ENCODE data around the gene EPHB2.
"Not testable (repeated sequence)": the region's sequence is repeated elsewhere in the genome, so short reads cannot be mapped to it uniquely, and the experiment has no call there.

EPHB2 gene

GRCh38 chr1:22920026-22920733 lies 209.5 kb downstream of the EPHB2 start:
- DNase-seq = no peak

- DNase-seq = no peak
Observed at GRCh38 chr1:22920734-22921451, 210.3 kb downstream of the EPHB2 start.

- no peak for DNase-seq
Observed at GRCh38 chr1:22921452-22922126, 210.9 kb downstream of the EPHB2 start.

- no peak for DNase-seq
Observed at GRCh38 chr1:22922640-22923039, 212.0 kb downstream of the EPHB2 start.

GRCh38 chr1:22925111-22925510 lies 214.5 kb downstream of the EPHB2 start:
- DNase-seq = no peak

- DNase-seq = peak; percentile 57
Observed at GRCh38 chr1:22930240-22930912, 219.7 kb downstream of the EPHB2 start.

- no peak for DNase-seq
Observed at GRCh38 chr1:22932803-22933470, 222.3 kb downstream of the EPHB2 start.

- DNase-seq = no peak
Observed at GRCh38 chr1:22935433-22935832, 224.8 kb downstream of the EPHB2 start.

- DNase-seq = no peak
Observed at GRCh38 chr1:22936681-22937080, 226.0 kb downstream of the EPHB2 start.

- DNase-seq = no peak
Observed at GRCh38 chr1:22941257-22941656, 230.6 kb downstream of the EPHB2 start.

GRCh38 chr1:22944346-22945055 lies 233.9 kb downstream of the EPHB2 start:
- peak; percentile 4 for DNase-seq

GRCh38 chr1:22945171-22945570 lies 234.5 kb downstream of the EPHB2 start:
- not testable (repeated sequence) for DNase-seq

GRCh38 chr1:22949822-22950331 lies 239.2 kb downstream of the EPHB2 start:
- peak; percentile 21 for DNase-seq

- peak; percentile 49 for DNase-seq
Observed at GRCh38 chr1:22951796-22952195, 241.2 kb downstream of the EPHB2 start.

- no peak for DNase-seq
Observed at GRCh38 chr1:22952694-22953056, 242.0 kb downstream of the EPHB2 start.

- no peak for DNase-seq
Observed at GRCh38 chr1:22953057-22953739, 242.6 kb downstream of the EPHB2 start.

- no peak for DNase-seq
Observed at GRCh38 chr1:22953740-22954141, 243.1 kb downstream of the EPHB2 start.

GRCh38 chr1:22955146-22955545 lies 244.5 kb downstream of the EPHB2 start:
- DNase-seq = no peak

- DNase-seq = no peak
Observed at GRCh38 chr1:22957066-22957465, 246.4 kb downstream of the EPHB2 start.

- no peak for DNase-seq
Observed at GRCh38 chr1:22958556-22958955, 247.9 kb downstream of the EPHB2 start.

Data from NCI-H69 (cell line).